Hematopoietic multipotent progenitor cell treated with erythropoietin and hydrocortisone succinate and interleukin-3 and kit ligand, for 17 days (in vitro differentiated cells): ENCODE results near the gene PLCB1.
"Not testable (repeated sequence)": the region's sequence is repeated elsewhere in the genome, so short reads cannot be mapped to it uniquely, and the experiment has no call there.

Experiments
- DNase-seq: peaks from one replicate; pipeline ENCODE4 v3.0.0-alpha.2; 2015; ENCODE audit warnings: low spot score

PLCB1 gene

GRCh38 chr20:8443464-8444072 lies 311.5 kb downstream of the PLCB1 start:
- no peak for DNase-seq

GRCh38 chr20:8447262-8448120 lies 315.4 kb downstream of the PLCB1 start:
- no peak for DNase-seq

- DNase-seq: no peak
Observed at GRCh38 chr20:8449123-8449522, 317.1 kb downstream of the PLCB1 start.

GRCh38 chr20:8454137-8454712 lies 322.2 kb downstream of the PLCB1 start:
- DNase-seq: no peak

GRCh38 chr20:8456765-8457164 lies 324.7 kb downstream of the PLCB1 start:
- DNase-seq: no peak

- no peak for DNase-seq
Observed at GRCh38 chr20:8457978-8458377, 325.9 kb downstream of the PLCB1 start.

GRCh38 chr20:8461186-8461585 lies 329.1 kb downstream of the PLCB1 start:
- no peak for DNase-seq

GRCh38 chr20:8464368-8464767 lies 332.3 kb downstream of the PLCB1 start:
- no peak for DNase-seq

GRCh38 chr20:8466781-8467180 lies 334.7 kb downstream of the PLCB1 start:
- DNase-seq: not testable (repeated sequence)

- DNase-seq: no peak
Observed at GRCh38 chr20:8470156-8470555, 338.1 kb downstream of the PLCB1 start.

GRCh38 chr20:8471465-8471864 lies 339.4 kb downstream of the PLCB1 start:
- no peak for DNase-seq

GRCh38 chr20:8473459-8473858 lies 341.4 kb downstream of the PLCB1 start:
- no peak for DNase-seq

- DNase-seq: no peak
Observed at GRCh38 chr20:8474027-8474668, 342.1 kb downstream of the PLCB1 start.

GRCh38 chr20:8476021-8476420 lies 344.0 kb downstream of the PLCB1 start:
- no peak for DNase-seq

GRCh38 chr20:8480597-8480996 lies 348.5 kb downstream of the PLCB1 start:
- no peak for DNase-seq

- no peak for DNase-seq
Observed at GRCh38 chr20:8487696-8488095, 355.6 kb downstream of the PLCB1 start.

GRCh38 chr20:8489094-8489883 lies 357.2 kb downstream of the PLCB1 start:
- DNase-seq: no peak

GRCh38 chr20:8490076-8490830 lies 358.2 kb downstream of the PLCB1 start:
- no peak for DNase-seq

- DNase-seq: no peak
Observed at GRCh38 chr20:8492173-8492572, 360.1 kb downstream of the PLCB1 start.

GRCh38 chr20:8498571-8498970 lies 366.5 kb downstream of the PLCB1 start:
- DNase-seq: no peak

GRCh38 chr20:8504030-8504429 lies 372.0 kb downstream of the PLCB1 start:
- no peak for DNase-seq
